H9 (cell line): ENCODE data around the gene CLEC19A. TPM values are rescaled to one million over a fixed set of nuclear protein-coding genes. Genes with fewer than 3 reads are reported as not detected.

Source experiments
- DNase-seq: peaks from one replicate; pipeline ENCODE4 v3.0.0-alpha.2; 2017
- H2AFZ ChIP-seq: one replicate; pipeline ENCODE4 v1.6.1; 2013; ENCODE audit warnings: mild to moderate bottlenecking, low read length, control low read depth, moderate library complexity
- H2AK5ac ChIP-seq: 2 replicates; pipeline ENCODE4 v1.6.1; 2013; ENCODE audit warnings: low read length, control low read depth, mixed read lengths; ENCODE audit not compliant: insufficient read length
- H2BK120ac ChIP-seq: one replicate; pipeline ENCODE4 v1.6.1; 2013; ENCODE audit warnings: low read depth, mild to moderate bottlenecking, low read length, control low read depth, inconsistent platforms; ENCODE audit not compliant: poor library complexity, severe bottlenecking
- H2BK12ac ChIP-seq: 2 replicates; pipeline ENCODE4 v1.6.1; 2013; ENCODE audit warnings: low read length, control low read depth, mixed read lengths, low read depth; ENCODE audit not compliant: insufficient read length
- H2BK15ac ChIP-seq: 2 replicates; pipeline ENCODE4 v1.6.1; 2013; ENCODE audit warnings: low read depth, low read length, control low read depth
- H2BK20ac ChIP-seq: one replicate; pipeline ENCODE4 v1.6.1; 2013; ENCODE audit warnings: low read depth, mild to moderate bottlenecking, low read length, control low read depth, inconsistent platforms; ENCODE audit not compliant: poor library complexity, severe bottlenecking
- H2BK5ac ChIP-seq: 2 replicates; pipeline ENCODE4 v1.6.1; 2013; ENCODE audit warnings: low read length, control low read depth, mixed read lengths; ENCODE audit not compliant: insufficient read length
- H3K14ac ChIP-seq: 2 replicates; pipeline ENCODE4 v1.6.1; 2013; ENCODE audit warnings: low read length, control low read depth; ENCODE audit not compliant: insufficient read depth
- H3K18ac ChIP-seq: 2 replicates; pipeline ENCODE4 v1.6.1; 2013; ENCODE audit warnings: low read depth, mild to moderate bottlenecking, mixed read lengths, low read length, control low read depth; ENCODE audit not compliant: insufficient read length
- H3K23ac ChIP-seq: 2 replicates; pipeline ENCODE4 v1.6.1; 2013; ENCODE audit warnings: low read length, control low read depth, mixed read lengths, low read depth; ENCODE audit not compliant: insufficient read length
- H3K23me2 ChIP-seq: 2 replicates; pipeline ENCODE4 v1.6.1; 2013; ENCODE audit warnings: low read depth, mild to moderate bottlenecking, mixed read lengths, low read length, control low read depth; ENCODE audit not compliant: insufficient read length, poor library complexity, severe bottlenecking
- H3K27ac ChIP-seq: 2 replicates; pipeline ENCODE4 v1.5.1; 2013; ENCODE audit warnings: low read length, control low read depth, mixed read lengths, low read depth; ENCODE audit not compliant: insufficient read length
- H3K27me3 ChIP-seq: 2 replicates; pipeline ENCODE4 v1.6.1; 2013; ENCODE audit warnings: low read length, control low read depth, inconsistent platforms; ENCODE audit not compliant: insufficient read depth
- H3K4ac ChIP-seq: 2 replicates; pipeline ENCODE4 v1.6.1; 2013; ENCODE audit warnings: low read depth, mild to moderate bottlenecking, control low read depth, inconsistent platforms, low read length, moderate library complexity
- H3K4me1 ChIP-seq: 2 replicates; pipeline ENCODE4 v1.6.1; 2013; ENCODE audit warnings: low read length, control low read depth, inconsistent platforms; ENCODE audit not compliant: insufficient read depth
- H3K4me2 ChIP-seq: 2 replicates; pipeline ENCODE4 v1.6.1; 2013; ENCODE audit warnings: low read length, control low read depth, mixed read lengths; ENCODE audit not compliant: insufficient read length, insufficient read depth
- H3K56ac ChIP-seq: 2 replicates; pipeline ENCODE4 v1.6.1; 2013; ENCODE audit warnings: low read depth, mild to moderate bottlenecking, mixed read lengths, low read length, control low read depth; ENCODE audit not compliant: insufficient read length
- H3K79me1 ChIP-seq: 2 replicates; pipeline ENCODE4 v1.6.1; 2013; ENCODE audit warnings: low read depth, mild to moderate bottlenecking, moderate library complexity, low read length, control low read depth, inconsistent platforms; ENCODE audit not compliant: insufficient read depth, poor library complexity, severe bottlenecking
- H3K79me2 ChIP-seq: 2 replicates; pipeline ENCODE4 v1.6.1; 2013; ENCODE audit warnings: low read length, control low read depth, inconsistent platforms; ENCODE audit not compliant: insufficient read depth
- H3K9ac ChIP-seq: 2 replicates; pipeline ENCODE4 v1.6.1; 2013; ENCODE audit warnings: low read length, control low read depth, mixed read lengths; ENCODE audit not compliant: insufficient read length; ENCODE audit errors: extremely low read depth
- H3K9me3 ChIP-seq: one replicate; pipeline ENCODE4 v1.6.1; 2013; ENCODE audit warnings: low read depth, low read length, inconsistent platforms; ENCODE audit not compliant: control insufficient read depth
- H3T11ph ChIP-seq: one replicate; pipeline ENCODE4 v1.6.1; 2013; ENCODE audit warnings: mild to moderate bottlenecking, low read length, control low read depth, inconsistent platforms
- H4K20me1 ChIP-seq: one replicate; pipeline ENCODE4 v1.6.1; 2013; ENCODE audit not compliant: control insufficient read depth, insufficient read length, insufficient read depth
- H4K5ac ChIP-seq: 2 replicates; pipeline ENCODE4 v1.6.1; 2013; ENCODE audit warnings: low read depth, mild to moderate bottlenecking, mixed read lengths, low read length, control low read depth; ENCODE audit not compliant: insufficient read length
- H4K8ac ChIP-seq: replicated peaks from 2 replicates; pipeline ENCODE4 v1.6.1; 2013; ENCODE audit warnings: low read length, control low read depth, mixed read lengths, low read depth; ENCODE audit not compliant: insufficient read length
- H4K91ac ChIP-seq: 2 replicates; pipeline ENCODE4 v1.6.1; 2013; ENCODE audit warnings: low read depth, mild to moderate bottlenecking, moderate library complexity, mixed read lengths, low read length, control low read depth; ENCODE audit not compliant: insufficient read length
- H3K27ac Mint-ChIP-seq, 3 experiments: 2 replicates in 2 of 3; 3 replicates in 1 of 3; pipeline ENCODE4 v1.8.0; 2020 to 2021; ENCODE audit warnings: mixed read lengths in 3 of 3, mild to moderate bottlenecking in 1 of 3, moderate library complexity in 1 of 3
- H3K27me3 Mint-ChIP-seq: 2 replicates; pipeline ENCODE4 v1.8.0; 2021; ENCODE audit warnings: low read depth, mild to moderate bottlenecking, moderate library complexity, mixed read lengths
- H3K36me3 Mint-ChIP-seq, 3 experiments: 2 replicates in 2 of 3; 3 replicates in 1 of 3; pipeline ENCODE4 v1.8.0; 2020 to 2021; ENCODE audit warnings: low read depth in 3 of 3, mixed read lengths in 3 of 3; ENCODE audit not compliant: insufficient read depth in 1 of 3
- H3K4me1 Mint-ChIP-seq, 2 experiments: 2 replicates each; pipeline ENCODE4 v1.8.0; 2020; ENCODE audit warnings: mixed read lengths in 2 of 2
- H3K4me3 Mint-ChIP-seq, 2 experiments: 2 replicates in 1 of 2; 3 replicates in 1 of 2; pipeline ENCODE4 v1.8.0; 2020 to 2021; ENCODE audit warnings: mild to moderate bottlenecking in 2 of 2, mixed read lengths in 2 of 2, moderate library complexity in 1 of 2
- H3K9me3 Mint-ChIP-seq, 2 experiments: 2 replicates in 1 of 2; 3 replicates in 1 of 2; pipeline ENCODE4 v1.8.0; 2020; ENCODE audit warnings: mild to moderate bottlenecking in 2 of 2, mixed read lengths in 2 of 2, moderate library complexity in 1 of 2
- CTCF ChIP-seq: fragments of 200-600 bp; sonication (generic); conservative IDR thresholded peaks from 3 replicates; pipeline ENCODE4 v1.8.0; 2021; ENCODE audit warnings: antibody characterized with exemption, mild to moderate bottlenecking
- WGBS: extraction: QIAGEN DNeasy Blood & Tissue Kit; methylation state at CpG from one replicate; pipeline ENCODE4 v1.1.7; 2013; ENCODE audit warnings: missing lambda C conversion rate, low lambda C conversion rate, mixed read lengths; ENCODE audit not compliant: insufficient read length; ENCODE audit errors: extremely low coverage; 5-methylcytosine and 5-hydroxymethylcytosine counted together
- total RNA-seq: library from RNA; stranded (reverse); gene quantifications from 2 replicates; pipeline ENCODE4 v1.2.1, GENCODE V29; 2021

Gene CLEC19A
- total RNA-seq, 1 experiment from 2014 or later = not detected

GRCh38 chr16:19294156-19294649, 8.7 kb downstream of the CLEC19A start:
- Histone ChIP-seq H4K20me1 (no peaks in the 10 kb centered on the region), H3K4me1 (no peaks in the 10 kb centered on the region; the same call in 1 of the 2 replicates), H3K9me3 (no peaks in the 10 kb centered on the region), H3K4me2 (no peak overlapping the region), H3K79me2 (no peaks in the 10 kb centered on the region), H2BK120ac (no peak overlapping the region), H3K56ac (no peak overlapping the region), H4K8ac (no peak overlapping the region), H2BK5ac (no peak overlapping the region), H3K18ac (no peak overlapping the region), H3K4ac (no peak overlapping the region), H2AFZ (no peak overlapping the region), H2BK15ac (no peak overlapping the region), H3K79me1 (no peaks in the 10 kb centered on the region), H3K23ac (no peak overlapping the region), H2BK12ac (no peak overlapping the region), H3T11ph (no peak overlapping the region), H2BK20ac (no peak overlapping the region), H3K23me2 (no peaks in the 10 kb centered on the region), H3K9ac (no peak overlapping the region), H4K5ac (no peak overlapping the region), H3K27me3 (no peaks in the 10 kb centered on the region), H3K27ac (no peak overlapping the region), H2AK5ac (no peak overlapping the region), H4K91ac (no peak overlapping the region), H3K14ac (no peak overlapping the region)
- Mint-ChIP-seq H3K4me3 (no peak overlapping the region), H3K9me3 (no peaks in the 10 kb centered on the region; a peak in 1 of 5 replicates), H3K27me3 (peaks cover 4% of the 10 kb centered on the region), H3K4me1 (peaks cover 37 to 42% of the 10 kb centered on the region in 2 experiments), H3K36me3 (no peaks in the 10 kb centered on the region), H3K27ac (no peak overlapping the region)
- WGBS = no CpG with 5 or more reads among the region's 5 CpGs
- TF ChIP-seq CTCF = no peak
- no peak for DNase-seq
